ENCODE data around the gene TOMM70.
"Not testable (repeated sequence)": the region's sequence is repeated elsewhere in the genome, so short reads cannot be mapped to it uniquely, and the experiment has no call there.

The TOMM70 gene

GRCh38 chr3:100400780-100401673 lies at the start of gene TOMM70, which contains the start of gene LNP1:
Gene TOMM70 (minus strand): TSS chr3:100401089. CDS start chr3:100400949, 140 bp downstream.
Gene LNP1 (plus strand): TSS chr3:100401539. CDS start chr3:100429730, 28,191 bp downstream.
- DNase-seq, result no peak

GRCh38 chr3:100449214-100449613 lies 48.3 kb upstream of the TOMM70 start:
- DNase-seq, result no peak

- DNase-seq, result no peak
Measured at GRCh38 chr3:100448079-100448478, 47.2 kb upstream of the TOMM70 start.

GRCh38 chr3:100447067-100447466 lies 46.2 kb upstream of the TOMM70 start:
- not testable (repeated sequence) for DNase-seq

- no peak for DNase-seq
Measured at GRCh38 chr3:100443690-100444089, 42.8 kb upstream of the TOMM70 start.

- DNase-seq, result no peak
Measured at GRCh38 chr3:100440895-100441294, 40.0 kb upstream of the TOMM70 start.

GRCh38 chr3:100438623-100438974 lies 37.7 kb upstream of the TOMM70 start:
- no peak for DNase-seq

GRCh38 chr3:100437721-100438622 lies 37.1 kb upstream of the TOMM70 start:
- DNase-seq, result no peak

- DNase-seq, result no peak
Measured at GRCh38 chr3:100436951-100437350, 36.1 kb upstream of the TOMM70 start.

GRCh38 chr3:100429187-100429716 lies 28.4 kb upstream of the TOMM70 start:
- DNase-seq, result no peak

- DNase-seq, result no peak
Measured at GRCh38 chr3:100427699-100428098, 26.8 kb upstream of the TOMM70 start.

GRCh38 chr3:100426067-100426682 lies 25.3 kb upstream of the TOMM70 start:
- no peak for DNase-seq

GRCh38 chr3:100425316-100425715 lies 24.4 kb upstream of the TOMM70 start:
- no peak for DNase-seq

- no peak for DNase-seq
Measured at GRCh38 chr3:100424261-100424660, 23.4 kb upstream of the TOMM70 start.

GRCh38 chr3:100423611-100424010 lies 22.7 kb upstream of the TOMM70 start:
- no peak for DNase-seq

- no peak for DNase-seq
Measured at GRCh38 chr3:100420885-100421284, 20.0 kb upstream of the TOMM70 start.

GRCh38 chr3:100419406-100419805 lies 18.5 kb upstream of the TOMM70 start:
- DNase-seq, result no peak

- DNase-seq, result no peak
Measured at GRCh38 chr3:100416863-100417262, 16.0 kb upstream of the TOMM70 start.

GRCh38 chr3:100416176-100416575 lies 15.3 kb upstream of the TOMM70 start:
- no peak for DNase-seq

- no peak for DNase-seq
Measured at GRCh38 chr3:100413613-100414012, 12.7 kb upstream of the TOMM70 start.

- DNase-seq, result no peak
Measured at GRCh38 chr3:100412912-100413590, 12.2 kb upstream of the TOMM70 start.
